Measurements from ENCODE around the gene FNDC10.

GRCh38 chr1:1621173-1622009, 21.5 kb upstream of the FNDC10 start:
- TF ChIP-seq, protein P1, sequence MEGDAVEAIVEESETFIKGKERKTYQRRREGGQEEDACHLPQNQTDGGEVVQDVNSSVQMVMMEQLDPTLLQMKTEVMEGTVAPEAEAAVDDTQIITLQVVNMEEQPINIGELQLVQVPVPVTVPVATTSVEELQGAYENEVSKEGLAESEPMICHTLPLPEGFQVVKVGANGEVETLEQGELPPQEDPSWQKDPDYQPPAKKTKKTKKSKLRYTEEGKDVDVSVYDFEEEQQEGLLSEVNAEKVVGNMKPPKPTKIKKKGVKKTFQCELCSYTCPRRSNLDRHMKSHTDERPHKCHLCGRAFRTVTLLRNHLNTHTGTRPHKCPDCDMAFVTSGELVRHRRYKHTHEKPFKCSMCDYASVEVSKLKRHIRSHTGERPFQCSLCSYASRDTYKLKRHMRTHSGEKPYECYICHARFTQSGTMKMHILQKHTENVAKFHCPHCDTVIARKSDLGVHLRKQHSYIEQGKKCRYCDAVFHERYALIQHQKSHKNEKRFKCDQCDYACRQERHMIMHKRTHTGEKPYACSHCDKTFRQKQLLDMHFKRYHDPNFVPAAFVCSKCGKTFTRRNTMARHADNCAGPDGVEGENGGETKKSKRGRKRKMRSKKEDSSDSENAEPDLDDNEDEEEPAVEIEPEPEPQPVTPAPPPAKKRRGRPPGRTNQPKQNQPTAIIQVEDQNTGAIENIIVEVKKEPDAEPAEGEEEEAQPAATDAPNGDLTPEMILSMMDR (IDR thresholded peaks at IDR 0.05; ENCODE audit: insufficient read depth, low read depth, low read length) = no peak
- no peak for TF ChIP-seq EZH2 (IDR thresholded peaks at IDR 0.05; ENCODE audit: insufficient read depth, low read length)
